Measurements from ENCODE around the gene MGMT.

MGMT gene

DNA sequence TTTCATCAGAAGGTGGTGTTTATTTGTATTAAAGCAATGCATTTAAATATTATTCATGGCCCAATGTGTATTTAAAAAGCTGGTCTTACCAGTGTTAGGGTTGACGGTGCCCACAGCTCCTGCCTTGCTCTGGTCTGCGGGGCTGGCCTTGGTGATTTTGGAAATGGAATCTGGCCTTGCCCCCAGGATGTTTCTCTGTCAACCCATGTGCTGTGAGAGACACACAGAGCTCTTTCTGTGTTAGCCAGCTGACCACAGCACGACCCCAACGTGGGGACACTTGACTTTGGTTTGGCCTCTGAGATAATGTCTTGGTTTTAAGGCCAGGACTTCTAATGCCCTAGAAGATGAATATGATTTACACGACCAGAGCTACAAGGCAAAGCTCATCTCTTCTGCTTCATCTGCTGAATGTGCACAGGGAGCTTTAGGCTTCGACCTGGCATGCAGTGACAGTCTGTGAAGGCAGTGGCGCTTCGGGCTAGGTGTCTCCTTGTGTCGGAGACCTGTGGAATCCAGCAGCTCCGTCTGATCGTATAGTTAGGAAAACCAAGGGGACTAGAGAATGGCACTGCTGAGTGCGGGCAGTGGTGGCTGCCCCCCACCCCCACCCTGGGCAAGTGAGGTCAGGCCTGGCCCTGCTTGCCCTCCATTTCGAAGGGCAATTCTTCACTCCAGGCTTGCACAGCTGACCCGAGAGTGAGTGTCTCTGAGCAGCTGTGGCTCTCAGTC, 250.9 kb downstream of the MGMT start:
- DNase-seq: no peak

DNA sequence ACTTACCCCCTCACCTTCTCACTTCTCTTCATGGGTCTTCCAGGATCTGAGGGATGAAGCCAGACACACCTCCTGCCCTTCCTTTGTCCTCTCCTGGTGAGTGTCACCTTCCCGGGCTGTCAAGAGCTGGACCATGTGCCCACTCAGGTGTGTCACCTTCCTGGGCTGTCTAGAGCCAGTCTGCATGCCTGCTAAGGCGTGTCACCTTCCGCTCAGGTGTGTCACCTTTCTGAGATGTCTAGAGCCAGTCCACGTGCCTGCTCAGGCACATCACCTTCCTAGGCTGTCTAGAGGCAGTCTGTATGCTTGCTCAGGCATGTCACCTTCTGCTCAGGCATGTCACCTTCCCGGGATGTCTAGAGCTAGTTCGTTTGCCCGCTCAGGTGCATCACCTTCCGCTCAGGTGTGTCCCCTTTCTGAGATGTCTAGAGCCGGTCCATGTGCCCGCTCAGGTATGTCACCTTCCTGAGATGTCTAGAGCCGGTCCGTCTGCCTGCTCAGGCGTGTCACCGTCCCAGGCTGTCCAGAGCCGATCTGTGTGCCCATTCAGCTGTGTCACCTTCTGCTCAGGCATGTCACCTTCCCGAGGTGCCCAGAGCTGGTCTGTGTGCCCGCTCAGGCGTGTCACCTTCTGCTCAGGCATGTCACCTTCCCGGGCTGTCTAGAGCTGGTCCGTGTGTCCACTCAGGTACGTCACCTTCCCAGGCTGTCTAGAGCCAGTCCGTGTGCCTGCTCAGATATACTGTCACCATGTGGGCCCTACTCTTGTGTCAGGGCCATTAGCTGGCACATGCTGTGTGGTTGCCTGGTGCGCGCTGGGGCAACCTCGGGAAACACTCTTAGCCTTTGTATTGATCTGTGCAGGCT, 251.7 kb downstream of the MGMT start:
- no peak for DNase-seq

DNA sequence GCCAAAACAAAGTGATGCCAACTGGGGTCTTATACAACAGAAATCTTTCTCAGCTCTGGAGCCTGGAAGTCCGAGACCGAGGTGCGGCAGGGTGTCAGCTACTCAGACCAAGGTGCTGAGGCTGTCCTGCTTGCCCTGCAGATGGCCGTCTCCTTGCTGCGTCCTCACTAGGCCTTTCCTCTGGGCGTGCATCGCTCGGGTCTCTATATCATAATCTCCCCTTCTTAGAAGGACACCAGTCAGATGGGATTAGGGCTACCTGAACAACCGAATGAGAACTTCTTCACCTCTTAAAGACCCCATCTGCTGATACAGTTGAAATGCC, 252.3 kb downstream of the MGMT start:
- no peak for DNase-seq

DNA sequence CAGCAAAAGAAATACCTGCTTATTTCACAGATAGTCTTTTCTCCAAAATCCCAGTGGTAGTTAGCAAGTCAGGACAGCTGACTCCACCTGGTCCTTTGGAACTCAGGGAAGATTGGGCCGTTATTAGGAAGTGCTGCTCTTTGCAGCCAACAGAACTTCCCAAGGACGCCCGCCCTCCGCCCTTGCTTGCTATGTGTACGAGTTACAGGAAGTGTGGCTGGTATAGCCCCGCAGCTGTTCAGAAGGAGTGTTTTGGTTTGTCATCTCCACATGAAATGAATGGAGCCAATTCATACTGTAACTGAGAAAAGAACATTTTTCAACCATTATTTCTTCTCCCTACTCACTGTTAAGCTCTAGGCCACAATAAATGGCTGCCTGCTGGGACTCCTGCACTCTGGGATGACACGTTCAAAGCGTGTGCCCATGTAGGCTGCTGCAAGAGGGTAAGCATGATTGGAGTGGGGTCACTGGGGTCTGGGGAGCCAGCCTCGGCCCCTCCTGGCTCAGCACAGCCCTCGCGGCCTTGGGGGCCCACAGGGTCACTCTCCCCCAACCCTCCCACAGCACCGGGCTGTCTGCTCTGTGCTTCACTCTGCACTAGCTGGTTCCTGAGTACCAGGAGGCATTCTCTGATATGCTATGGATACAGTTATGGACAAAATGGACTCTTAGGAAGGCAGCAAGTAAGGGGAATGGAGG, 253.0 kb downstream of the MGMT start:
- no peak for DNase-seq

DNA sequence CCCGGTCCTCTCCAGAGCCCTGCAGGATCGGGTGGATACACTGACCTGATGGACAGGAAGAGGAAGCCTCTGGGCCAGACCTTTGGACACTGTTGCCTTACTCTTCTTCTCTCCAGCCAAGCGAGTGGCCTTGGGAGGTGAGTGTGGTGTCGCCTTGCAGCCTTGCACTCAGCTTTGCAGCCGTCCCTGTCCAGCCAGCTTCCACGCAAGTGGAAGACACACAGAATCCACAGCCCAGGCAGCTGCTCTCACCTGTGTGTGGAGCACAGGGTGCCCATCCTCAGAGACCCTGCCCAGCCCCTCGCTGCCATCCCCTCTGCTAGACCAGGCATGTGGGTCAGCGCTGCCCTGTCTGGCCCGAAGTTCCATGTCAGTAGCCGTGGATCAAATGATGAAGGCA, 258.0 kb downstream of the MGMT start:
- no peak for DNase-seq

DNA sequence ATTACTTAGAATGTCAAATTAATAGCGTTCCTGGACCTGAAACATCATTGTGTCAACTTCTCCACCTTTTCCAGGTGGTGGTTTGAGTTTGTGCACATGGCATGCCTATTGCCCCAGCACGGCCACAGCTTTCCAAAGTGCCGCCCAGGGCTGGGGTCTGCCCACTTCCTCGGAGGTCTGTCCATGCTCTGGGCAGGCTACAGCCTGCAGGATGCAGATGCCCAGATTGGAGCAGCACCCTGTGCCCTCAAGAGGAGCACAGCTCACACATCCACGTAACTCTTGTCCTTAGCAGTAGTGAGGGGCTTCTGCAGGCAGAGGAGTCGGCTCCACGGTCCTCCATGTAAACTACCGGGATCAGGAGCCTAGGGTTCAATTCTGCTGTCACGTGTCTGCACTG, 258.4 kb downstream of the MGMT start:
- no peak for DNase-seq

DNA sequence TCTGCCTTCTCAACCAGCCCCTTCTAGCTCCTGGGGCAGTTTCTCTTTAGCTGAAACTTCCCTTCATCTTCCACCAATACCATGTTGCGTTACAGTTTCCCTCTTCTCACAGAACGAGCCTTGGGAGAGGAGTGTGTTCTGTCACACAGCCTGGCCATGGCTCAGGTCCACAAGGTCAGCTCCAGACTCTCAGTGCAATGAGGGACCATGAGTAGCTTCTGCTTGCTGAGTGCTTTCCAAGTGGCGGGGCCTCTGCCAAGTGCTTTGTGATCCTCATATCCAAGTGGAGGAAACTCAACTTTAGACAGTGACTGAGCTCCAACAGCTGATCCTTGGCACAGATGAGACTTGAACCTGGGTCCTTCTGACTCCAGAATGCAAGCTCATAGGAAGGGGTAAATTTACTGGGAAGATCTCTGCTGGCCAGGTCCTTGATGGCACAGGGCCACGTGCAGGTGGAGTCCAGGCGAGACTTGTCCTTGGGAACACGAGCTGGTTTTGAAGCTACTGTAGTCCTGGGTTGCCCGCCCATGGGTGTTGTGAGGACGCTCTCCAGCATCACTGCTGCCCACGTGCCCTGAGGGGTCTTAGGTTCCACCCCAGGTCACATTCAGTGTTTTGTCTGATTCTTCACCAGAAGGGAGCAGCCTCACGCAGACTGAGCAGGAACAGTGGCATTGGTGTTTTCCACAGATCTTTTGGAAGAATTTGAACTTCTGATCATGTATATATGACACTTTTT, 259.0 kb downstream of the MGMT start:
- no peak for DNase-seq

DNA sequence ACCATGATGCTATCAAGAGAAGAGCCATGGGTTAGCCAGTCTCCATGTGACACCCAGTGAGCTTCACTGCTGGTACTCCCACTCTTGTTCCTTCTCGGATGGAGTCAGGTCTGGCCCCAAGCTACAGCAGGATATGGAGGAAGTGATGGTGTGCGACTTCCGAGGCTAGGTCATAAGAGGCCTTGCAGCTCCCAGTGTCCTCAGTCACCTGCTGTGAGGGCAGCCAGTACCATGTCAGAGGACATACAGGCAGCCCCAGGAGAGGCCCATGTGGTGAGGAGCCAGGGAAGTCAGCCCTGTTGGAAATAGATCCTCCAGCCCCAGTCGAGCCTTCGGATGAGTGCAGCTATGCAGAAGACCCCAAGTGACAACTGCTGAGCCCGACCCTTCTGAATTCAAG, 260.0 kb downstream of the MGMT start:
- no peak for DNase-seq

DNA sequence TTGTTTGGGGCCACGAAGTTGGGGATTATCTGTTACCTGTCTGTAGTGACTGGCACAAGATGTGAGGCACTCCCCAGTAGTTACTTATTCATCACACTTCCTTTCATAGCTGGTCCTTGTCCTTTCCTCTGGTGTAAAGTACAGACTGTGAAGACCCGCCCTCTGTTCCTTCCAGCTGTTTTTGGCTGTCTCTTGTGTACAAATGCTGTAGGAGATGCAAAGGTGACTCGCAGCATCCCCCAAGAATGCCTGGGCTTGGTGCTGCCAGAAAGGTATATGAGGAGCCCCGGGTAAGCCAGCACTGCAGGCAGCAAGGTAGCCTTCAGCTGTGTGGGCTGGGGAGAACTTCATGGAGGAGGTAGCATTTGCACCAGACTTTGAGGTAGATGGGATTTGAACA, 260.5 kb downstream of the MGMT start:
- no peak for DNase-seq

DNA sequence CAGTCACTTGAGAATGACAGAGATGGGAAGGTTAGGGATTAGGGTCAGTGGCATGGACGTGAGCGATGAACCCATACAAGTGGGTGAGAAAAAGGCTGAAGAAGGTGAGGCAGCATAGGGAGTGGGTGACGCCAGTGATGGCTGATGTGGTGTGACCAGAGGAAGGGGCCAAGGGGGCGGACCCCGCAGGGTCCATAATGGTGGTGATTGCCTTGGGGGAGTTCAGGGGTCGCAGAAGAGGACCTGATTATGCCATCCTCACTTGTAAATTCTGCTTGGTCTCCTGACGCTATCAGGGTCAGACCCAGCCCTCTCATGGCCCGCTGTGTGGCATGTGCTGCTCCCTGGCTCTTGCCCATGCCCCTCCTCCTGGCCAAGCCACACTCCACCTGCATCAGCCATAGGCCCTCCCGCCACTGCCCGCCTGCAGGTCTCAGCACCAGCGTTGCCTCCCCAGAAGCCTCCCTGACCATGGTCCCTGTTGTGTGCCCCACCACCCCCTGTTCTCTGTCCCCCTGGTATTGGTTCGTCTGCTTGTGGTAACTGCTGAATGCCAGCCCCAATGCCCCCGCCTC, 261.3 kb downstream of the MGMT start:
- no peak for DNase-seq

DNA sequence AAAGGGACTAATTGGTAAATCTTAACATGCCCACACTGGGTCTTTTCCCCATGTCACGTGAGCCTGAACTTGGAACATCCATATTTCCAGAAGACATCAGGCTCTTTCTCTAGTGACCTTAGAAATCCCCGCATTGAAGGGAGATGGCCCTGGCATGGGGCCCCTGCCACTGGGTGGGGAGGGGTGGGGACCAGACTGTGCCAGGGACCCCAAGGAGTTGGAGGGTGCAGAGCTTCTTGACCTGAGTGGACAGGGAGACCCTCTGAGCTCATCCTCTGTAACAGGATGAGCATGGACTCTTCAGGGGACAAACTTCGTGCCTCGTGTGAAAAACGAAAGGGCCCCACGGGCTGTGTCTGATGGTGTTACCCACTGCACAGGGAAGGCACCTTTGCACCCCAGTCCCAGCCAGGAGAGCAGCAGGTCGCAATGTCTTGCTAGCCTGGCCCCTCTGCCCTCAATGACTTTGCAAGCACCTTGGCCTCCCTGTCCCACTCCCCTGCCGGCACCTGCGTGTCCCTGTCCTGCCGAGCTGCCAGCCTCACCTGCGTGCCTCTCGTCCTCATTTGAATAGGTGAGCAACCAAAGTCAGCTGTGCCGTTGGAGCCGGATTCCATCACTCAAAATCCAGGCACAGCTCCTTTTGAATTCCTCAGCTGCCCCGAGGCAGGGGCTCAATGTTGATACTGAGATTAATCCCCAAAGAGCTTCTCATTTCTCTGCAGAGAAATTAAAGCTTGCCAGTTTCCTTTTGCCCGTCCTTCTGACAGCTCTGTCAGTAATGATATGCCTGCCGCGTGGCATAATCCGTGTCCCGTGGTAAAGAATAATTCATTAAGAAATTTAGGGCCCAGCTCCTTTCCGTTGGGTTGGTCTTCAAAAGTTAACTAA, 262.1 kb downstream of the MGMT start:
- DNase-seq: no peak

DNA sequence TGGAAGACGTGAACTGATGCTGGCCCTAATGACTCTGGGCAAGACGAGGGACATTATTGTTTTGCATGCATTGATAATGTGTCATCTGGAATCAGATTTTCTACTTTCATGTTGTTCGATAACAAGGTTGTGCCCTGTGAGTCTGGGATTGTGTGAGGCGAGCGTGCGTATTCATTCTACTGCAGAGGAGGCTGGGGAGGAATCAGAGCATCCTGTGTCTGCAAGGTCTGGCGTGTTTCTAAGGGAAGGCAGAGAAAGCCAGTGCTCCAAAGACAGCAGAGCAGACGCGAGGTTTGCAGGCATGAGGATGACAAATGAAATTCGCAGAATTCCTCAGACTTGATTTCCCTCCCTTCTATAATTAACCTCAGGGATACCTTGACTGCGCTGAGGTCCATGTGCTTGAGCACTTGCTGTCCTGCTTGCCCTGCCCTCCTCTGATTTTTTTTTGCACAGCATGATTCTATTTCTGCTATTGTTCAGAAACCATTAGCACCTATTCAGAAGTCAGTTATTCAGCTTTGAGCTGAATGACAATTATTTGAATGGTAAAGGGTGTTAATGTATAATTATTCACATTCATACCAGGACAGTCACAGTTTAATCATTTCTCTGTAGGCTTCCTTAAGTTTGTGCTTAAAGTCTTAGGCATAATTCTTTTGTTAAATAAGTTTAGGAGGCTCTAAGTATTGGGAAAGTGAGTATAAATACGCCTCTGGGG, 263.4 kb downstream of the MGMT start:
- no peak for DNase-seq

DNA sequence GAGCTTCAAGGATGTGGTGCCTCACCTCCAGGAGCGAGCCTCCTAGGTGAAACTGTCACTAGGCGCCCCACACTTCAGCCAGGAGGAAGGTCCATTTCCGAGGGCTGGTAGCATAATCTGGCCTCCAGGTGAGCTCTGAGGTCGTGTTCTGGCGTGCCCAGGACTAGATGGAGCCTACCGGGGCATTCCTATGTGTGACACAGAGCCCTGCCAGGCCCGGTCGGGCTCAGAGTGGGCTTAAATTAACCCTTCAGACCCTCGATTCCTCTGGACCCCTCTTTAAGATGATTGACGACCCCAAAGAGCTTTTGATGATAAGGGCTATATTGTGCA, 263.9 kb downstream of the MGMT start:
- no peak for DNase-seq

DNA sequence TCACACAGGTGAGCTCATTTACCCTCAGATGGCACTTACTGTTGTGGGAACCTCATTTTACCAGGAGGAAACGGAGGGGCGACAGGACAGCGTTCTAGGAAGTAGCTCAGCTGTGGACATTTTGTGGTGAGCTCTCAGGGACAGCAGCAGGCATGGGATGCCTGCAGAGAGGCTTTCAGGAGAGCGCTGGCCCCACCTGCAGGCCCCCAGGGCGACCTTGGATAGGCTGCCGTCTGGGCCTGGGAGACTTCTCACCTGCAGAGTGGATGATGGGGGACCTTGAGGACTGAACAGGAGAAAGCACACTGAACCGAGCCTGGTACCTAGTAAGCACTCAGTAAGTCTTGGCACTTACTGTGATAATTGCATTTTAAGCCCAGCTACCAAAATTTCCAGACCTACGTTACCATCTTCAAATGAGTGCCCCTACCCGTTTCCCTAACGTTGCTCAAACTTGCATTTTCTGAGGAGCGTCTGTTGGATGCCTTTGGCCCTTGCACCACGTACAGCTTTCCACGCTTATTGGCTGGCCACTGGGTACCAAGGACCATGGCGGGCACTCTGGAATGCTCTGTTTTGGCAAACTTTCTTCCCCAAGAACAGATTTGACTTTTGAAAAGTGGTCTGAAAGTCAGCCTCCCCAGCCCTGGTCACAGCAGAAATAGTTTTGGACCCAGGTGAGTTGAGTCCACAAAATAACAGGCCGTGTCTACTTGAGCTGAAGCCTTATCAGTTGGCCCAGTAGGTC, 273.7 kb downstream of the MGMT start:
- no peak for DNase-seq

DNA sequence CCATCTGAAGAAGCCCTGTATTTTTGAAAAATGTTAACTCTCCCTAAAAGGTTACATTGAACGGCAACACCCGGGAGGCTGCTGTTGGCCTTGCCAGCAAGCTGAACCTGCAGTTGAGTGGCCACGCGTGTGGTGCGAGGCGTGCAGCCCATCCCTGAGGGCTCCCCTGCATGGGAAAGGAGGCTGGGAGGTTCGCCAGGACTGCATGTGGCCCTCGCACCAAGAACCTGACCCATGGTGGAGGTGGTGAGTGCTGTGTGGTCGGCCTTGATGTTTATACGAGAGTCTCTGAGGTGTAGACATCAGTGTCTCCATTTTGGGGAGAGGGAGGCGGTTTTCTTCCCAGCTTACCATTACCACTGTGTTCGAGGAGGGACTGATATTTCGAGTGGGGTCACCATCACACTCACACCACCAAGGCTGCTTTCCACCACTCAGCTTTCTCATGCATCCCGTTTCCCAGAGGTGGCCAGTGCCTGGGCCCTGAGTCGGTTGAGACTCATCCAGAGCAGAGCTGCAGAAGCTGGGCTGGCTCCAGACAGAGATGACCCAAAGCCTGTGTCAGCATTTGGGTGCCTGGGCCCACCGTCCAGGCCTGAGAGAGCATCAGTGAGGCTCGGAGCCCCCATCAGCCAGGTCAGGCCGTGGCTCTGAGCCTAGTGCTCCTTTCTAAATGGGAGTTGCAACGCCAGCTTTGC, 274.4 kb downstream of the MGMT start:
- DNase-seq: no peak

DNA sequence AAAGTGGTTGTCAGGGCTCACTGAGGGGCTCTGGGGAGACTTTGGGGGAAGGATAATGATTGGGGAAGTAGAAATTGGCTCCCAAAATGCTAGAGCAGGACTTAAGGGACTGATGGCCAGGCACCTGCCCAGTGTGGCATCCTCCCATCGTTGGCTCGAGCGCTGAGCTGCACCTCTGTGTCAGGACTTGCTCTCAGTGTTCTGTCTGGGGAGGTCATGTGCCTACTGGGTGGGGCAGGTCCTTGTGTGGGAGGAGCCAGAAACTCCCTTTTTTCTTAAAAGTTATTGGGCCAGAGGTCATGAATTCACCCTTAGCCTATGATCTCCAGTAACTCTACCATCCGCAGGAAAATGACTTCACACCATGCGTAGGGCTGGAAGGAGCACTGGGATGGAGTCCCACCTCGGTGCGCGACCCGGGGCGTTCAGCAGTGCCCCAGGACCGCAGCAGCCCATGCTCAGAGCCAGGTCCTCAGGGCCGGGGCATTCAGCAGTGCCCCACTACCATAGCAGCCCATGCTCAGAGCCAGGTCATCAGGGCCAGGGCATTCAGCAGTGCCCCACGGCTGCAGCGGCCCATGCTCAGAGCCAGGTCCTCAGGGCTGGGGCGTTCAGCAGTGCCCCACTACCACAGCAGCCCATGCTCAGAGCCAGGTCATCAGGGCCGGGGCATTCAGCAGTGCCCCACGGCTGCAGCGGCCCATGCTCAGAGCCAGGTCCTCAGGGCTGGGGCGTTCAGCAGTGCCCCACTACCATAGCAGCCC, 275.1 kb downstream of the MGMT start:
- DNase-seq: no peak

DNA sequence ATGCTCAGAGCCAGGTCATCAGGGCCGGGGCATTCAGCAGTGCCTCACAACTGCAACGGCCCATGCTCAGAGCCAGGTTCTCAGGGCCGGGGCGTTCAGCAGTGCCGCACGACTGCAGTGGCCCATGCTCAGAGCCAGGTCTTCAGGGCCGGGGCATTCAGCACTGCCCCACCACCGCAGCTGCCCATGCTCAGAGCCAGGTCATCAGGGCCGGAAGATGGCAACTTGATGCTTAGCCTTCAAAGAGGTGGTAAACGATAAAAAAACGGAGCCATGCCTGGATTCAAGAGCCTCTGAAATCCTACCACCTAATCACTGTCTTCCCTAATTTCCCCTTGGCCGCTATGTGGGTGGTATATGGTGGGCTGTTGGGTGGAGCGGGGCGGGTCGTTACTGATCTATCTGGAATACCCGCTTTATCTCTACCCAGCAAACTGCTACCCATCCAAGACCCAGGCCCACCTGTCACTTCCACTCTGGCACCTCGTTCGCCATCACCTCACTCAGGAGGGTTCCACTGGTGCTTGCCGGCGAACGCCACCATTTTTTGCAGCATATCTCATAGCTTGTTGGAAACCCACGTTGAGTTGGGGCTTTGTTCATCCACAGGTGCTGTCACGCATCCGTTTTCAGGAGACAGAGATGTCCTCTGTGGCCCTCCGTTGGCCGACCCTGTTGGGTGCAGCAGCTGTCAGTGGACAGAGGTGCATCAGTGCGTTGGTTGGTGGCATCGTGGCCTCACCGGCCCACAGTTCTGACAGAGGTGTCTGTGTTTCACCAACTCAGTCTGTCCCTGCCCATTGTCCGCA, 275.9 kb downstream of the MGMT start:
- no peak for DNase-seq

DNA sequence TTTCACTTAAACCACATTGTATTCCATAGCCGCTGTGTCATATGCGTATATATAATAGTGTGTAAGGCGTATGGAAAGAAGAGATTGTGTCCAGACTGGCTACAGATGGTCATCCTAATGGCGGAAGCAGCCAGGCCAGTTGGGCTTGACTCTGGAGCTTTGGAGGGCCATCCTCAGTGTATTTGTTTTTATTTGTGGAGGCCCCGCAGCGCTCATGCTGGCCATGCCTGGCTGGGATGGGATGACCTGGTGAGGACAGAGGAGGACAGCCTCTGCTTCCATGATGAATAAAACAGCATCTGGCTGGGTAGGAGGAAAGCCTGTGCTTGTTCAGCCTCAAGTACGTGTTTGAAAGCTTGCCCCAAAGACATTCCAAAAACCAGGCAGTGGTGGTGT, 276.7 kb downstream of the MGMT start:
- DNase-seq: no peak

Measured in NCI-H1930 (cell line).